H1 (cell line): ENCODE data around the gene UCN. TPM values are rescaled to one million over a fixed set of nuclear protein-coding genes. Genes with fewer than 3 reads are reported as not detected.

Experiments used
- EZH2 ChIP-seq: fragments of 200-600 bp; sonication (generic); IDR thresholded peaks from 2 replicates; pipeline ENCODE4 v1.7.1; 2012; ENCODE audit warnings: low read depth, mild to moderate bottlenecking, moderate library complexity, low read length, inconsistent platforms; ENCODE audit not compliant: severe bottlenecking
- RAD21 ChIP-seq, 2 experiments: IDR thresholded peaks in 1 of 2; conservative IDR thresholded peaks in 1 of 2; 2 replicates each; pipeline ENCODE4 v1.6.1; 2011; ENCODE audit warnings: low read depth in 2 of 2, low read length in 2 of 2, improper control_type of control experiment in 1 of 2, inconsistent platforms in 1 of 2, mild to moderate bottlenecking in 1 of 2, moderate library complexity in 1 of 2
- RXRA ChIP-seq: IDR thresholded peaks from 2 replicates; pipeline ENCODE4 v1.6.1; 2011; ENCODE audit warnings: low read depth, mild to moderate bottlenecking, low read length, moderate library complexity; ENCODE audit not compliant: insufficient read depth
- polyA plus RNA-seq, 7 experiments: library from polyadenylated mRNA; depleted of rRNA in 3 of 7; stranded (reverse) in 5 of 7; unstranded in 2 of 7; fragments of >200 nt in 5 of 7; fragments of 200-250 nt in 2 of 7; gene quantifications; 1 replicate in 5 of 7; 2 replicates in 1 of 7; 4 replicates in 1 of 7; pipeline versions ENCODE4 v1.2.1 to v1.2.3, GENCODE V29; 2011 to 2013; ENCODE audit warnings: missing spikeins in 2 of 7, mixed read lengths in 2 of 7
- total RNA-seq: library from RNA; stranded (reverse); fragmentation: NEBNext Ultra II Directional; extraction: Animal tissue kit (Norgen Biotek cat#: 25700); gene quantifications from 2 replicates; pipeline ENCODE4 v1.2.1, GENCODE V29; 2021

UCN gene
- total and polyA plus RNA-seq, 2 of the 8 experiments (the other 6 are each of a cell fraction or from before 2014, with no cell fraction given): 0.35 TPM; not detected in 1

GRCh38 chr2:27313882-27314645 is 5.8 kb upstream of the UCN start (continued):
- no peak for TF ChIP-seq EZH2
- TF ChIP-seq RAD21 (IDR thresholded peaks at IDR 0.05 in 1 of 2, conservative IDR thresholded peaks at IDR 0.05 in 1 of 2; ENCODE audit: low read depth in 2 of 2, low read length in 2 of 2): no peak
- TF ChIP-seq RXRA: no peak
- TF ChIP-seq, all 59 proteins: peak for 0
